HG03575 (cell line): ENCODE measurements around the gene NUB1.

Source experiments
- ATAC-seq: cut with Tn5 transposase; IDR thresholded peaks from one replicate; pipeline ENCODE4 v1.9.1; 2021; ENCODE audit not compliant: unreplicated experiment, insufficient number of reproducible peaks, low FRiP score; ENCODE audit errors: extremely low read depth

NUB1 gene

DNA sequence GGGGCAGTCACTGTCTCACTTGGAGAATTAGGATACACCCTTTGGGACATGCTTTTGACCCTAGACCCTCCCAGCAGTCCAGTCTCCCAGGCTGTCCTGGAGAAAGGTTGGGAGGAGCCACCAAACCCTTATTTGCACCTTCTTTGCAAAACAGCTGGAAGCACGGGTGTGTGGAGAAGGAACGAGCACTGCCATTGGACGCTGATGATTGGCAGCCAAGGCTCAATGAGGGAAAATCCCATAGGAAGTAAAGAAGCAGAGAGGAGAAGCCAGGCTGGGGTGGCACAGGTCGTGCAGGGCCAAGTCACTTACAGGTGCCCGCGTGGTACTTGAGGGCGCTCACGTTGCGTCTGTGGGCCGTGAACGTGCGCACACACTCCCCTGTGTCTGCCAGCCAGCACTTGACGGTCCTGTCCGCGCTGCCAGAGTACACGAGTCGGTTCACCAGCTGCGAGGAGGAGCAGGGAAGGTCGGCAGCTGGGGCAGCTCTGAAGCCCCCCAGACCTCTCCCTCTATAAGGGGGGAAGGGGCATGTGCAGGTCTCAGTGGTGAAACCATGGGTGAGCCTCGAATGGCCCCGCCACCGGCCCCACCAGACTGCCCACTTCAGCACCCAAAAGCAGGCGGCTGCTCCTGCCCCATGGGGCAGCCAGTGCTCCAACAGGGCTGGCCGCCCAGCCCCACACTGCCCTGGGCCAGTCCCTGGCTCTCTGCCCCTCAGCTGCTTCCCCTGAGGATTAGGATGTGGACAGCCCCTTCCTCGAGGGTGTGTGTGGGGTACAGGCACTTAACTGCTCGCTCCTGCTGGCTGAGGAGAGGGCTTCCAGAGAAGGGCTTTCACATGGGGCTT, 43.4 kb downstream of the NUB1 start:
- no peak for ATAC-seq

GRCh38 chr7:151385626-151386300, 44.2 kb downstream of the NUB1 start:
- no peak for ATAC-seq

DNA sequence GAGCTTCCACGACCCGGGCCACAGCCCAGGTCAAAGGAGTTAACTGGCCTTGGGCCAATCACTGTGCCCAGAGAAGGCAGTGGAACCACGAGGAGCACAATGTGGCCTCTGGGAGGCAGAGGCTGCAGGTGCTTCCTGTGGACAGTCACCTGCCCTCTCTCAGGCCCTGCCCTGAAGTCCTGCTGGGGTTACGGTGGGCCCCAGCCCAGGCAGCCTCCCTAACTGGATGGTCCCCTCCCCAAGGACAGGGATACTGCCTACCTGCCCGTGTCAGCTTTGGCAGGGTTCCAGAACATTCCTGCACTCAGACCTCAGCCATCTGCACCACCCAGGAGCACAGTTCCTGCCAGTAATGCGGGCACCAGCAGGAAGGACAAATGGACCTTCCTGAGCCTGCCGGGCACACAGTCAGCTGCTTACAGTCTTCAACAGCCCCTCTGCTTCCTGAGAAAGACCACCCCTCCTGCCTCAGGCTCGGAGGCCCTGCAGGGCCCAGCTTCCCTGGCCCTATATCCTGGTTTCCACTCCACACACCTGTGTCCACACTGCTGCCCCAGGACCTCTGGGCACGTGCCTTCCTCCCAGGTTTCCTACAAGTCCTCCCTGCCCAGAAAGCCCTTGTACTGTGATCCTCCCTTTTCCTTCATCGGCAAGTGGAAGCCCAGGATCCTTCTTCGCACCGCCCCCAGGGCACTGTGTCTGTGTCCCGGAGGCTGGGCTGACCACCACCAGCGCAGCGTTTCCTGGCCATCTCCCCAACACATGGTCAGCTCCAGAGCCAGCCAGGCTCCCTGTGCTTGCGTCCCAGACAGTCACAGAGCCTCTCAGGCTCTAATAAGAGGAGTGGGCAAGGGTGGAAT, 44.9 kb downstream of the NUB1 start:
- ATAC-seq, result no peak

GRCh38 chr7:151387161-151388006, 45.8 kb downstream of the NUB1 start:
- no peak for ATAC-seq

- ATAC-seq, result no peak
Measured at GRCh38 chr7:151388007-151388297, 46.3 kb downstream of the NUB1 start.

DNA sequence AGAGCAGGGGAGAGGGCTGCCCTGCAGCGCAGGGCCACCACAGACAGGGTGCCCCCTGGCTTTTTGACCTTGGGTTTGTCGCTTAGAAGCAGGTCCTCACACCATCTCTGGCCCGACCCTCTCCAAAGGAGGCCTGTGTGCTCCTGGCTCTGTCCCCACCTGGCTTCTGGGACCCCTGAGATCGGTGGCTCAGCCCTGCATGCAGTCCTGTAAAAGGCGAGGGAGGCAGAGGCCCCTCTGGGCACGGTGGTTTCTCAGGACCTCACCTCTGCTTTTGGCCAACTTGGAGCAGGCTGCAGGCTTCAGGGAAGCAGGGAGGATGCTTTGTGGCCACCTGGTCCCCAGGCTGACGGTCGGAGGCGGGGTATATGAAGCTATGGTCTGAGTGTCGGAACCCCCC, 46.8 kb downstream of the NUB1 start:
- no peak for ATAC-seq

GRCh38 chr7:151389096-151389767, 47.6 kb downstream of the NUB1 start:
- no peak for ATAC-seq

- ATAC-seq, result no peak
Measured at GRCh38 chr7:151389768-151390597, 48.4 kb downstream of the NUB1 start.

DNA sequence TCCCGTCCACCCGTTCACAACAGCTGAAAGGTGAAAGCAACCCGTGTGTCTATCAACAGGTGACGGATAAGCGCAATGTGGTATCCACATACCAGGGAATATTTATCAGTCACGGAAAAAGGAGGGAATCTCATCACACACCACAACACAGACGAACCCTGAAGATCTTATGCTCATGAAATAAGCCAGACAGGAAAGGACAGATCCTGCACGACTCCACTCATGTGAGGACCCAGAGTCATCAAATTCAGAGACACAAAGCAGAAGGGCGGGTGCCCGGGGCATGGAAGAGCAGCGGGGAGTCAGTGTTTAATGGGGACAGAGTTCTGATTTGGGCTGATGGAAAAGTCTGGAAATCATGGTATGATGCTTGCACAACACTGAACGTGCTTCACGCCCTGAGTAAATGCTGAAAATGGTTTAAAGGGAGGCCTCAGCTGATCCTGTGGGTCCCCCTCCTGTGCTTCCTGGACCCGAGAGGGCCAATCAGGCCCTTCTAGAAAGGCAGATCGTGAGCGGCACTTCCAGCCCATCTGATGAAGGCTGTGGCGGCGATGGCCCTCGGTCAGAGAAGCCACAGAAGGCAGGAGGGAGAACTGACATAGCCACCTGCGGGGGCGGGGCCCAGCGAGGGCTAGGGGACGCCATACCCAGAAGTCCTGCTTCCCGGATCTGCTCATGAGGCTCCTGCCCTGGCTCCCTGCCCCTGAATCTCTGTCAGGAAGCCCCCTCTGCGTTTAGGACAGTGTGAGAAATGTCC, 49.2 kb downstream of the NUB1 start:
- ATAC-seq, result no peak

DNA sequence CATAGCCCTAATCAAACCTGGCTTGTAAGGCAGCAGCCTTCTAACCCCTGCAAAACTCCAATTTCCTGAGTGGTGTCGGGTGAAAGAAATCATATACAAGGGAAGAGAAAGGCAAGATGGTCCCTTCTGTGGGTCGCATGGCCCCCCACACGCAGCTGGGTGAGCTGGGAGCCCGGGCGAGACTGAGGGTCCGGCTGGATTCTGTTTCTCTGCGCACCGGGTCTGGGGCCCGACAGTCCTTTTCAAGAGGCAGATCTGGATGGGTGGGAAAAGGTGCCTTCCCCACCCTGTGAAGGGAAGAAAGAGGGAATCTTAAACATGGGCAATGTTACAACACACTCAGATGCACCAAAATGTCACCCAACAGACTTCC, 49.7 kb downstream of the NUB1 start:
- no peak for ATAC-seq

DNA sequence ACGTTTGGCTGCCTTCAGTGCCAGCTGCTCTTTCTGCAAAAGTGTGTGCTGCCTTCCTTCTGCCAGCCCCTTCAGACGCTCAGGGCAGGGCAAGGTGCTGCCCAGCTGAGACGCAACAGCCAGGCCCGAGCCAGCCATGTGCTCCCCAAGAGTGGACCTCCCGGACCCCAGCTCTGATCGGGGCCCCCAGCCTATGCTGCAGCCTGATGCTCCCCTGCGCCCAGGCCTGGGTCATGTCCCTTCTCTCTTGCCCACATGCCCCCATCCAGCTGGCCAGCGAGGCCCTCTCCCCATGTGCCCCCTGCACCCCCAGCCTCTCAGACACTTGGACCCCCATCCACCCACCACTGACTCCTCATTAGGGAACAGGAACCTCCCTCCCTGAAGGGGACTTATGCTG, 50.4 kb downstream of the NUB1 start:
- ATAC-seq, result no peak

GRCh38 chr7:151392426-151392825, 50.8 kb downstream of the NUB1 start:
- no peak for ATAC-seq

GRCh38 chr7:151393031-151393977, 51.7 kb downstream of the NUB1 start:
- no peak for ATAC-seq

DNA sequence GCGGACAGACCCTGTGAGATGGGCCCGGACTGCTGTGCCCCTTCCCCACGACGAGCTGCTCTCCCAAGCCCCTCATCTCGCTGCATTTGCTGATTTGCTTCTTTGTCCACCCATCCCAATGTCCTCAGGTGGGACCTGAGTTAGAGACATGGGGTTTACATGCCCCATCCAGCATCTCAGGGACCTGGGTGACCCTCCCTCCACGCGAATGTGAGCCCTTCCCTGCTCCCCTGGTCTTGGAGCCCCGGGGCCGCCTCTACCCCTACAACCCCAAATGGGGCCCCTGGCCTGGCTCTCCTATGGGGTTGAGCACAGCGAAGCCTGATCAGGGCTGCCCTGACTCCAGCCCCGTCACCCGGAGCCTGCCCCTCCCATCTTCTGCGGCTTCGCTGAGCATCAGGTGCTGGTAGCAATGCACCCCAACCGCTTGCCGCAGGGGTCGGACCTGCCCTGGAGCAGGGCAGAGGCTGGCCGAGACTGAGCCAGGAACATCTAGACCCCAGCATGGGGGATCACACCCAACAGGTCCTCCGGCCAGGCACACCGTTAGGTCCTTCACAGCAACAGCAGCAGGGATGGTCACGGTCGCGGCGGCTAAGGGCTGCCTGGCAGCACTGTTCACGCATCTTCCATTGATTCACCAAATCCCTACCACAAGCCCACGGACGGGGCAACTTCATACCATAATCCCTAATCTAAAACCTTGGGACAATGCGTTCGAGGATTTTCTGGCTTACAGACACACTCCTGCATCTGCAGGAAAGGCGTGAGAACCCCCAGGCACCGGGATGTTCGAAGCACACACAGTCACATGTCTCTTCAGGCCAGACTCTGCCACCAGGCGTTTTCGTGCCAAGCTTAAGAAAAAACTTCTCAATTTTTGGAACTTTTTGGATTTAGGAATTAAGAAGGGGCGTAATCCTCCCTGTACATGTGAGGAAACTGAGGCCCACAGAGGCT, 52.7 kb downstream of the NUB1 start:
- ATAC-seq, result no peak

GRCh38 chr7:151395036-151395367, 53.4 kb downstream of the NUB1 start:
- no peak for ATAC-seq
